ENCODE measurements around the gene HPCAL4. TPM values are rescaled to one million over a fixed set of nuclear protein-coding genes. Genes with fewer than 3 reads are reported as not detected.

Gene HPCAL4
- polyA plus RNA-seq, 1 donor = 2.5 TPM

DNA sequence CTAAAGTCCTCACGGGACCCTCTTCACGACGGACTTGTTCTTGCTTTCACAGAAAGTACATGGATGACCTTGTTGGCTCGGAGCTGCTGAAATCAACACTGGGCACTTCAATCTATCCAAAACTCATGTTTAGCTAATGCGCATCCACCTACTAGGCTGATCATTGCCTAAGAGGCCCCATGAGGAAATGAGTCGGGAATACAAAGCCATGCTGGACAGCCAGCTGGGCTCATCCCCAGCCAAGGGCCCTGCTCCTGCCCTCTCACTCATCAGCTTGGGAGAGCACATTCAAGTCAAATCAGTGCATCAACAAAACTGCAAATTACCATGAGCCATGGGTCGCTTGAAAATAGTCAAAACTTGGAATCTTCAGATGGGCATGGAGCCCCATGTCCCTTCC is 36.9 kb downstream of the HPCAL4 start:
- H3K4me3 ChIP-seq (ENCODE audit: low read length) = no peak overlapping the region
- H3K27ac ChIP-seq (ENCODE audit: low read length) = no peak overlapping the region
- DNase-seq = no peak
- H3K27me3 ChIP-seq (ENCODE audit: control insufficient read depth, insufficient read depth, low read length) = peaks cover 14% of the 10 kb centered on the region
- no peaks in the 10 kb centered on the region for H3K9me3 ChIP-seq (ENCODE audit: control insufficient read depth, low read depth, low read length)
- peaks cover 2% of the 10 kb centered on the region for H3K4me1 ChIP-seq (ENCODE audit: control insufficient read depth, insufficient read depth, low read length)
- WGBS (ENCODE audit: insufficient coverage, low lambda C conversion rate) = no CpG with 5 or more reads among the region's 7 CpGs
- H3K36me3 ChIP-seq (ENCODE audit: control insufficient read depth, insufficient read depth, low read length) = no peaks in the 10 kb centered on the region

DNA sequence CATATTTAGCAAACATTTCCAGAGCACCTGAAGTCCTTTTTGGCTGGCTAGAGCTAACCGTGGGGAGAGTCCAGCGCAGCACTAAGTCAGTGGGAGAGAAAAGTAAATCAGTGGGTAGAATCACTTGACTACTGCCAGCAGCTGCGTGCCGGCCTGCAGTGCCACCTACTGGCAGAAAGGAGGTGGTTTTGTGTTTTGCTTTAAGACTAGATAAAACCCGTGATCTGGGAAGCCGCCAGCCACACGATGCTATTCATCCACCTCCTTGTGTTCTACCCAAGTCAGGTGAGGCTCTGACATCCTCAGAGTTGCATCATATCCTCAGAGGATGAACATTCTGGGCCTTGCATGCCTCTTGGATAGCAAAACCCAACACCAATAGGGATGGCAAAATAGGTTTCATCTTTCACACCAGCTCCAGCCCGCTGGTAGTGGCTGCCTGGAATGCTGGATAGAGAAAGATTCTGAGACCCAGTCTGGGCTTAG is 37.6 kb downstream of the HPCAL4 start:
- H3K27ac ChIP-seq (ENCODE audit: low read length) = no peak overlapping the region
- H3K36me3 ChIP-seq (ENCODE audit: control insufficient read depth, insufficient read depth, low read length) = no peaks in the 10 kb centered on the region
- WGBS (ENCODE audit: insufficient coverage, low lambda C conversion rate) = 8% methylated on average over 2 of the region's 8 CpGs
- H3K27me3 ChIP-seq (ENCODE audit: control insufficient read depth, insufficient read depth, low read length) = peaks cover 14% of the 10 kb centered on the region
- H3K4me1 ChIP-seq (ENCODE audit: control insufficient read depth, insufficient read depth, low read length) = peaks cover 2% of the 10 kb centered on the region
- DNase-seq = peak; percentile 77 to 79
- no peak overlapping the region for H3K4me3 ChIP-seq (ENCODE audit: low read length)
- H3K9me3 ChIP-seq (ENCODE audit: control insufficient read depth, low read depth, low read length) = no peaks in the 10 kb centered on the region

DNA sequence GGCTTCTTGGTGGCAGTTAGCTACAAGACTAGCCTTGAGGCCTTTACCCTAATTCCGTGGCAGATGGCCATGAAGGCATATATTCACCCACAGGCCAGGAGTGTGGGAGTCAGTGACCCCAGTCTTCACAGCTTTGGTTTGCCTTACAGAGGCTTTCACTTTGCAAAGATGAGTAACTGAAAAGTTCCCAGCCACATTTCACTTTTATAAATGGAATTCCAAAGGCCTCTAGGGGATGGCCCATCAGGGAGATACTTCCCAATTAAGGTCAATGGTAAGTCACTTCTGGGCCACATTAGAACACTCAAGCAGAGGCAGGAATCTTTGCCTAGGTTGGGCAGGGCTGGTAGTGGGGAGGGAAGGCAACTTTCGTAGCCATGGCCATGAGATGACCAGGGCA is 38.7 kb downstream of the HPCAL4 start:
- no peak for DNase-seq
- no CpG with 5 or more reads among the region's 2 CpGs for WGBS (ENCODE audit: insufficient coverage, low lambda C conversion rate)
- no peak overlapping the region for H3K27ac ChIP-seq (ENCODE audit: low read length)
- H3K4me3 ChIP-seq (ENCODE audit: low read length) = no peak overlapping the region
- peaks cover 16% of the 10 kb centered on the region for H3K27me3 ChIP-seq (ENCODE audit: control insufficient read depth, insufficient read depth, low read length)
- no peaks in the 10 kb centered on the region for H3K4me1 ChIP-seq (ENCODE audit: control insufficient read depth, insufficient read depth, low read length)
- no peaks in the 10 kb centered on the region for H3K9me3 ChIP-seq (ENCODE audit: control insufficient read depth, low read depth, low read length)
- H3K36me3 ChIP-seq (ENCODE audit: control insufficient read depth, insufficient read depth, low read length) = no peaks in the 10 kb centered on the region

DNA sequence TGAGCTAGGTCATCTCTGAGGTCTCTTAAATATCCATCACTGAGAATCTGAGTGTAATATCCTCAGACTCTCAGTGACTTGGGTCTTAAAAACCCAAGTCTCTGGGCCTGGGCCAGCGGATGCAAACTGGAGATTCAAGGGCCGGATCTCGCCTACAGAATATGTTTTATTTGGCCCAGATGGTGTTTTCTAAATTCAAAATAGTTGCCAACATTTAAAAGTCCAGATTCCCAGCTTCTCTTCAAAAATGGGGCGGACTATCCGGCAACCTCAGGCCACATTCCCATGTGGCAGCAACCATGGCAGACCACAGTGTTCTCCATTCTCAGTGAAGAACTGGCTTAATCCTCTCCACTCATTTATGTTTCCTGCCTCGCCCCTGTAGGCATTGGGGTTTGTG is 39.1 kb downstream of the HPCAL4 start:
- no peak for DNase-seq
- Histone ChIP-seq H3K36me3 (ENCODE audit: control insufficient read depth, insufficient read depth, low read length) (no peaks in the 10 kb centered on the region), H3K4me1 (ENCODE audit: control insufficient read depth, insufficient read depth, low read length) (no peaks in the 10 kb centered on the region), H3K9me3 (ENCODE audit: control insufficient read depth, low read depth, low read length) (no peaks in the 10 kb centered on the region), H3K4me3 (ENCODE audit: low read length) (no peak overlapping the region), H3K27me3 (ENCODE audit: control insufficient read depth, insufficient read depth, low read length) (peaks cover 16% of the 10 kb centered on the region), H3K27ac (ENCODE audit: low read length) (no peak overlapping the region)
- WGBS (ENCODE audit: insufficient coverage, low lambda C conversion rate) = 83% methylated on average over 1 of the region's 6 CpGs

DNA sequence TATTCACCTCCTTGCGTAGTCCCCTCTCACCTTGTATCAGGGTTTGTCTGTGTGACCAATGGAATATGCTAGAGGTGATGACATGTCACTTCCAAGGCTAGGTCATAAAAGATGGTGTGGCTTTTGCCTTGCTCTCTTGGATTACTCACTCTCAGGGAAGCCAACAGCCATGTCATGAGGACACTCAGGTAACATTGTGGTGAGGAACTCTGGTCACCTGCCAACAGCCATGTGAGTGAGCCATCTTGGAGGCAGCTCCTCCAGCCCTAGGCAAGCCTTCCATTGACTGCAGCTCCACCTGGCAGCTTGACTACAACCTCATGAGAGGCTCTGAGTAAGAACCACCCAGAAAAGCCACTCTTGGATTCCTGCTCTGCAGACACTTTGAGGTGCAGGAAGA is 40.8 kb downstream of the HPCAL4 start:
- DNase-seq = no peak
- Histone ChIP-seq H3K27ac (ENCODE audit: low read length) (no peak overlapping the region), H3K4me3 (ENCODE audit: low read length) (no peak overlapping the region), H3K4me1 (ENCODE audit: control insufficient read depth, insufficient read depth, low read length) (peaks cover 3% of the 10 kb centered on the region), H3K9me3 (ENCODE audit: control insufficient read depth, low read depth, low read length) (no peaks in the 10 kb centered on the region), H3K27me3 (ENCODE audit: control insufficient read depth, insufficient read depth, low read length) (peaks cover 10% of the 10 kb centered on the region), H3K36me3 (ENCODE audit: control insufficient read depth, insufficient read depth, low read length) (no peaks in the 10 kb centered on the region)
- WGBS (ENCODE audit: insufficient coverage, low lambda C conversion rate) = no CpG with 5 or more reads among the region's 1 CpG

DNA sequence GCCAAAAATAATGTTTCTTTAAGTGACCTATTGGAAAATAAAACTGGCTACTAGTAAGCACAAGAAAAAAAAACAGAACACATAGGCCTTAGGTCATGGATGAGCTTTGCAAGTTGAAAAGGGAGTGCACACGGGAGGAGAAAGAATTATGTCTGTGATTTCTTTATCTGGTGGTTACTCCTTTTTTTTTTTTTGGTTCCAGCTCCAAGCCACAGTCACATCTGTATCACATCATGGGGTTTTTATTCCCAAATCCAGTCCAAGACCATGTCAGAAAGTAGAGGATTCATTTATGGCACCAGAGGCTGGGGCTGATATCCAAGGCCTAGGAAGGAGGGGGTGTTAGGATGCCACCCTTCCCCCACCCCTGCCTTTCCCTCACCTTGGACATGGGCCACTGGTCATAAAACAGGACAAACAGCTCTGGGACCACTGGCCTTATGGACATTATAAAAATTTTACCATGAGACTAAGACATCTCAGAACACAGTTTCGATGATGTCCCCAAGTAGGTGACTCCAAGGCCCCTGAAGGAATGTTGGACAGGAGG is 41.5 kb downstream of the HPCAL4 start:
- Histone ChIP-seq H3K27me3 (ENCODE audit: control insufficient read depth, insufficient read depth, low read length) (peaks cover 10% of the 10 kb centered on the region), H3K36me3 (ENCODE audit: control insufficient read depth, insufficient read depth, low read length) (no peaks in the 10 kb centered on the region), H3K4me1 (ENCODE audit: control insufficient read depth, insufficient read depth, low read length) (peaks cover 3% of the 10 kb centered on the region), H3K4me3 (ENCODE audit: low read length) (no peak overlapping the region), H3K9me3 (ENCODE audit: control insufficient read depth, low read depth, low read length) (no peaks in the 10 kb centered on the region), H3K27ac (ENCODE audit: low read length) (no peak overlapping the region)
- no peak for DNase-seq
- no CpG with 5 or more reads among the region's 2 CpGs for WGBS (ENCODE audit: insufficient coverage, low lambda C conversion rate)

DNA sequence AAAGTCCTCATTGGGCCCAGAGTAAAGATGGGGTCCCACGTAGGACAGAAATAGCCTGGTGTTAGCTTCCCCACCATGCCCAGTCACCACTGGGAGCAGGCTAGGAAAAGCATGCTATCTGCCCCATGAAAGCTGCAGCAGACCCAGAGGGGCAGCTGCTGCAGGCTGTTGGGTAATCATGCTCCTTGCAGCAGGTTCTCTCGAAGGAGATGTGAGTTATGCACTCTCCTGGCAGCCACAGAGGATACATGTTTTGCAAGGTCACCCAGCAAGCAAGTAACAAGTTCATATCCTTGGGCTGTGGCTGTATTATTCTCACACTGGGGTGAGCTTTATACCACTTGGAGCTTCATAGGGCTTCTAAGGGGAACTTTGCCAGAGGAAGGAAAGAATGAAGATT is 42.7 kb downstream of the HPCAL4 start:
- Histone ChIP-seq H3K9me3 (ENCODE audit: control insufficient read depth, low read depth, low read length) (no peaks in the 10 kb centered on the region), H3K4me1 (ENCODE audit: control insufficient read depth, insufficient read depth, low read length) (peaks cover 3% of the 10 kb centered on the region), H3K4me3 (ENCODE audit: low read length) (no peak overlapping the region), H3K27me3 (ENCODE audit: control insufficient read depth, insufficient read depth, low read length) (peaks cover 13% of the 10 kb centered on the region), H3K27ac (ENCODE audit: low read length) (no peak overlapping the region), H3K36me3 (ENCODE audit: control insufficient read depth, insufficient read depth, low read length) (no peaks in the 10 kb centered on the region)
- WGBS (ENCODE audit: insufficient coverage, low lambda C conversion rate) = no CpG with 5 or more reads among the region's 2 CpGs
- DNase-seq = no peak

DNA sequence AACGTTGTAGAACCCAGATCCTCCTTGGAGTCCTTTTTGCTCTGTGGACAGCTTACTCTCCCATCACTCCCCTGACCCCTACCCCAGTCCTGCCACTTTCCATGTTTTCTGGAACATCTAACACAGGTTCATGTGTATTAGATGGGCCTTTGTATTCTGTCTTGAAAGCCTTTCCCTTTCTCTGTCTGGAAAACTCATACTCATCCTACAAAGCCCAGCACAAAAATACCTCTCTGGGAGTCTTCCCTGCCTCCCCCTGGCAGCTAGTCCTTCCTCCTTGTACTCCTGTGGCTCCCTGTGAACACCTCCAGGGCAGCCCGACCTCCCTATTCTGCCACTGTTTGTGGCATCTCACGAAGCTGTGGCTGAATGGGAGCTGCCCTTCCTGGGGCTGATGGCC is 44.0 kb downstream of the HPCAL4 start:
- no peak overlapping the region for H3K27ac ChIP-seq (ENCODE audit: low read length)
- 80% methylated on average over 1 of the region's 3 CpGs for WGBS (ENCODE audit: insufficient coverage, low lambda C conversion rate)

DNA sequence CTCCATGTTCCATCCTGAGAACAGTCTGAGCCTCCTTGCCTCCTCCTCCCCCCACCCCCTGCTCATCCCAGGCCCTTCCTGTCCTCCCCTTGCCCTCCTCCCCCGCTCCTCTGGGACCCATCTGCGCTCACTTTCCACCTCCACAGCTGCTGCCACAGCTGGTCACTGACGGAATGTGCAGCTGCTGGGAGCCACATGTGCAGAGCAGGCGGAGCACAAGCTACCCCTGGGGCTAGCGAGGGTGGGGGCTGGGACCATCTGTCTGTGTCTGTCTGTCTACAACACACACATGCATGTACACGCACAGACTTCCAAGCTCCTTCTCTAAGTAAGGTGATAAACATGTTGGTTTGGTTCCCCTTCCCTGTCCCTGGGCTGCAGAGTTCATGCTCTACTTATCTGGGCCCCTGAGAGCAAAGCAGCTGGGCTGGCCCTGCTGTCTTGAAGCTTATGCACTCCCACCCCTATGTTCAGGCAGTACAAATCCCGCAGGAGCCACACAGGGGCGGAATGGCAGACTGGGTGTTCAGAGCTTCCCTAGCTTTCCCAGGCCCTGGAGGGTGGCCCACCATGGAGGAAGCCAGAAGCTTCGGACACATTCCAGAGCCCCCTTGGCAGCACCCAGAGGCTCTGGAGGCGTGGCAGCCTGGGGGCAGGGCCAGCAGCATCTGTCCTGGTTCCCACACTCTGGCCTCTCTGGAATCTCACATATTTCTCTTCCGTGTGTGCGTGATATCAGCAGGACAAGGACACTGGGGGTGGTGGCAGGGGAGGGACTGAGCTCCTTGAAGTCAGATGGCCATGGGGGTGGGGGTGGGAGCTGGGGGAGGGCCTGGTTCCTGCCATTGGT is 44.8 kb downstream of the HPCAL4 start:
- Histone ChIP-seq H3K4me3 (ENCODE audit: low read length) (no peak overlapping the region), H3K27ac (ENCODE audit: low read length) (no peak overlapping the region), H3K27me3 (ENCODE audit: control insufficient read depth, insufficient read depth, low read length) (peaks cover 19% of the 10 kb centered on the region), H3K9me3 (ENCODE audit: control insufficient read depth, low read depth, low read length) (no peaks in the 10 kb centered on the region), H3K4me1 (ENCODE audit: control insufficient read depth, insufficient read depth, low read length) (peaks cover 3% of the 10 kb centered on the region), H3K36me3 (ENCODE audit: control insufficient read depth, insufficient read depth, low read length) (no peaks in the 10 kb centered on the region)
- DNase-seq = peak; percentile 42 to 55
- no CpG with 5 or more reads among the region's 12 CpGs for WGBS (ENCODE audit: insufficient coverage, low lambda C conversion rate)

More for the DNA sequence above, 44.0 kb downstream of the HPCAL4 start:
- peaks cover 19% of the 10 kb centered on the region for H3K27me3 ChIP-seq (ENCODE audit: control insufficient read depth, insufficient read depth, low read length)
- H3K9me3 ChIP-seq (ENCODE audit: control insufficient read depth, low read depth, low read length) = no peaks in the 10 kb centered on the region
- H3K4me3 ChIP-seq (ENCODE audit: low read length) = no peak overlapping the region
- no peaks in the 10 kb centered on the region for H3K36me3 ChIP-seq (ENCODE audit: control insufficient read depth, insufficient read depth, low read length)
- no peak for DNase-seq
- H3K4me1 ChIP-seq (ENCODE audit: control insufficient read depth, insufficient read depth, low read length) = peaks cover 3% of the 10 kb centered on the region

DNA sequence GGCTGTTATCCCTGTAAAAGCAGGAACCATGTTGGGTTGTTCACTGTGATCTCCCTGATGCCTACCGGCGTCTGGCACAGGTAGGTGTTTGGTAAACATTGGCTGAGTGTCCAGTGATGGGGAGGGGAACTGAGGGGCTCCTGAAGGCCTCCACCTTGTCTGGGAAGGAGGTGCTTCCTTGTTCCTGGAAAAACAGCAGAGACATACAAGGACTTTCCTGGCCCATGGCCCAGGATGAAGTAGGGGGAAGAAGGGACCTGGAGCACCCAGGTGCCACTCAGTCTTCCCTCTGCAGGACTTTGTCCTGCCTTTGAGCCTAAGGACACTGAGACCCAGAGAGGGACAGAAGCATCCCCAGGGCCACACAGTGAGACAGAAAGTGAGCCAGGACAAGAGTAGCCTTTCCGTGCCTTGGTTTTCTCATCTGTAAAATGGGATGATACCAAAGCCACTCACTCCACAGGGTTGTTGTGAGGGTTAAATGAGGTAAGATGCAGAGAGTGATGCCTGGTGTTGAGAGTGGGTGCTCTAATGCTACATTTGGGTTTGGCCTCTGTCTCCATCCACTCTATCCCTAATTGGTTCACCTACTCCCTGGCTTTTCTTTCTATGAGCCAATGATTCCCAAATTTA is 45.7 kb downstream of the HPCAL4 start:
- H3K27ac ChIP-seq (ENCODE audit: low read length) = no peak overlapping the region
- H3K9me3 ChIP-seq (ENCODE audit: control insufficient read depth, low read depth, low read length) = no peaks in the 10 kb centered on the region
- WGBS (ENCODE audit: insufficient coverage, low lambda C conversion rate) = no CpG with 5 or more reads among the region's 3 CpGs
- no peaks in the 10 kb centered on the region for H3K36me3 ChIP-seq (ENCODE audit: control insufficient read depth, insufficient read depth, low read length)
- peaks cover 3% of the 10 kb centered on the region for H3K4me1 ChIP-seq (ENCODE audit: control insufficient read depth, insufficient read depth, low read length)
- no peak overlapping the region for H3K4me3 ChIP-seq (ENCODE audit: low read length)
- DNase-seq = no peak
- peaks cover 24% of the 10 kb centered on the region for H3K27me3 ChIP-seq (ENCODE audit: control insufficient read depth, insufficient read depth, low read length)
